Measurements from ENCODE around the gene ZNF324. TPM values are rescaled to one million over a fixed set of nuclear protein-coding genes. Genes with fewer than 3 reads are reported as not detected.

Gene ZNF324
- total RNA-seq, 4 donors from 2014 or later: 12.9 to 21.8 (median 15.6) TPM

- H3K4me1 ChIP-seq: peaks cover 46 to 62% (median 59%) of the 10 kb centered on the region in 4 donors
- TF ChIP-seq POLR2A (IDR thresholded peaks at IDR 0.05; ENCODE audit: low read depth) (no peak), CTCF (IDR thresholded peaks at IDR 0.05) (no peak)
- intact Hi-C loops (cut with DNase I): no loop called here
Observed at GRCh38 chr19:58519087-58519354, 52.1 kb downstream of the ZNF324 start.

GRCh38 chr19:58519355-58520256 lies 52.7 kb downstream of the ZNF324 start, which contains the start of gene ZBTB45:
ZBTB45 (minus strand) TSS chr19:58519810; CDS start chr19:58517673, 2,137 bp downstream.
- H3K27ac ChIP-seq (replicated peaks in 1 of 4): peak within 1 kb of the TSS; percentile 91 to 99 (median 95)
- intact Hi-C loops (cut with DNase I): no loop called here
- peaks cover 15 to 28% (median 25%) of the 10 kb centered on the region in 4 donors for H3K36me3 ChIP-seq
- peak; percentile 98 for DNase-seq (ENCODE audit: extremely low spot score)
- no peaks in the 10 kb centered on the region for H3K27me3 ChIP-seq
- H3K4me3 ChIP-seq: peak within 1 kb of the TSS; percentile 76 to 96 (median 82)
- TF ChIP-seq POLR2A (IDR thresholded peaks at IDR 0.05; ENCODE audit: low read depth) (peak; percentile 19), EP300 (IDR thresholded peaks at IDR 0.05) (no peak), POLR2AphosphoS5 (IDR thresholded peaks at IDR 0.05) (peak; percentile 86 to 93), CTCF (IDR thresholded peaks at IDR 0.05) (peak; percentile 67 to 76 (median 69))
- H3K4me1 ChIP-seq: peaks cover 42 to 56% (median 53%) of the 10 kb centered on the region in 4 donors
- H3K9me3 ChIP-seq: no peaks in the 10 kb centered on the region
- 1% methylated on average over 32 of the region's 87 CpGs for WGBS

More at GRCh38 chr19:58519087-58519354, 52.1 kb downstream of the ZNF324 start:
- 0% methylated on average over 14 of the region's 14 CpGs for WGBS
- peak overlapping the region; percentile 76 to 96 (median 82) for H3K4me3 ChIP-seq
- H3K27ac ChIP-seq (replicated peaks in 1 of 4): peak overlapping the region; percentile 91 to 99 (median 95)
- no peaks in the 10 kb centered on the region for H3K9me3 ChIP-seq
- peaks cover 15 to 28% (median 25%) of the 10 kb centered on the region in 4 donors for H3K36me3 ChIP-seq
- DNase-seq (ENCODE audit: extremely low spot score): no peak
- no peaks in the 10 kb centered on the region for H3K27me3 ChIP-seq

GRCh38 chr19:58520257-58520599 lies 53.3 kb downstream of the ZNF324 start:
- H3K9me3 ChIP-seq: no peaks in the 10 kb centered on the region
- no peak for DNase-seq (ENCODE audit: extremely low spot score)
- H3K36me3 ChIP-seq: peaks cover 15 to 25% (median 23%) of the 10 kb centered on the region in 4 donors
- WGBS: 9% methylated on average over 7 of the region's 7 CpGs
- H3K27me3 ChIP-seq: no peaks in the 10 kb centered on the region
- TF ChIP-seq POLR2AphosphoS5 (IDR thresholded peaks at IDR 0.05): no peak
- H3K27ac ChIP-seq (replicated peaks in 1 of 4): peak overlapping the region; percentile 91 to 99 (median 95)
- H3K4me1 ChIP-seq: peaks cover 36 to 50% (median 49%) of the 10 kb centered on the region in 4 donors
- H3K4me3 ChIP-seq: peak overlapping the region; percentile 76 to 96 (median 82)
- intact Hi-C loops (cut with DNase I): no loop called here

GRCh38 chr19:58521651-58522050 lies 54.8 kb downstream of the ZNF324 start:
- Histone ChIP-seq H3K36me3 (peaks cover 7 to 11% (median 9%) of the 10 kb centered on the region in 4 donors), H3K27ac (replicated peaks in 1 of 4) (no peak overlapping the region), H3K4me1 (peaks cover 25 to 36% (median 35%) of the 10 kb centered on the region in 4 donors), H3K4me3 (no peak overlapping the region), H3K27me3 (no peaks in the 10 kb centered on the region), H3K9me3 (no peaks in the 10 kb centered on the region)
- intact Hi-C loops (cut with DNase I): no loop called here
- TF ChIP-seq EP300 (IDR thresholded peaks at IDR 0.05) (no peak), POLR2AphosphoS5 (IDR thresholded peaks at IDR 0.05) (no peak), CTCF (IDR thresholded peaks at IDR 0.05) (no peak), POLR2A (IDR thresholded peaks at IDR 0.05; ENCODE audit: low read depth) (no peak)
- 78% methylated on average over 4 of the region's 4 CpGs for WGBS
- DNase-seq (ENCODE audit: extremely low spot score): no peak

- Histone ChIP-seq H3K4me3 (no peak overlapping the region), H3K4me1 (peaks cover 18 to 25% (median 24%) of the 10 kb centered on the region in 4 donors), H3K27ac (replicated peaks in 1 of 4) (no peak overlapping the region), H3K9me3 (no peaks in the 10 kb centered on the region), H3K36me3 (peaks cover 0 to under 1% (median 0%) of the 10 kb centered on the region in 4 donors), H3K27me3 (no peaks in the 10 kb centered on the region)
- DNase-seq (ENCODE audit: extremely low spot score): no peak
- TF ChIP-seq POLR2A (IDR thresholded peaks at IDR 0.05; ENCODE audit: low read depth) (no peak), CTCF (IDR thresholded peaks at IDR 0.05) (no peak), POLR2AphosphoS5 (IDR thresholded peaks at IDR 0.05) (no peak), EP300 (IDR thresholded peaks at IDR 0.05) (no peak)
- intact Hi-C loops (cut with DNase I): no loop called here
- 92% methylated on average over 3 of the region's 3 CpGs for WGBS
Observed at GRCh38 chr19:58522709-58523108, 55.8 kb downstream of the ZNF324 start.

Data from esophagus muscularis mucosa (tissue), 4 donors.